Gastroesophageal sphincter (tissue), 4 donors: ENCODE results near the gene RBBP7. TPM values are rescaled to one million over a fixed set of nuclear protein-coding genes. Genes with fewer than 3 reads are reported as not detected.
"Not testable (repeated sequence)": the region's sequence is repeated elsewhere in the genome, so short reads cannot be mapped to it uniquely, and the experiment has no call there.

ENCODE experiments used
- ATAC-seq: fragments of 150-250 bp; one replicate; pipeline ENCODE4 v1.9.1; 2016; ENCODE audit warnings: mild to moderate bottlenecking, moderate library complexity
- H3K27ac ChIP-seq, 4 donors: fragments of 200-600 bp; sonication (generic) in 3 of 4; 1 replicate in 3 of 4; 2 replicates in 1 of 4; pipeline ENCODE4 v1.5.1; 2016 to 2019
- H3K27me3 ChIP-seq: fragments of 200-600 bp; sonication (generic); one replicate; pipeline ENCODE4 v1.5.1; 2019
- H3K36me3 ChIP-seq, 2 donors: fragments of 200-600 bp; sonication (generic); one replicate each; pipeline ENCODE4 v1.5.1; 2019; ENCODE audit warnings: control low read depth in 1 of 2
- H3K4me1 ChIP-seq, 3 donors: fragments of 200-600 bp; sonication (generic); 1 replicate in 2 of 3; 2 replicates in 1 of 3; pipeline ENCODE4 v1.5.1; 2016 to 2019; ENCODE audit warnings: control low read depth in 2 of 3
- H3K4me3 ChIP-seq, 2 donors: fragments of 200-600 bp; sonication (generic); one replicate each; pipeline ENCODE4 v1.5.1; 2019; ENCODE audit warnings: mild to moderate bottlenecking in 1 of 2, moderate library complexity in 1 of 2
- H3K9me3 ChIP-seq, 3 donors: fragments of 200-600 bp; sonication (generic); one replicate each; pipeline ENCODE4 v1.5.1; 2017 to 2019; ENCODE audit warnings: control low read depth in 2 of 3
- CTCF ChIP-seq, 4 experiments: fragments of 200-600 bp in 2 of 4; fragments of 450-650 bp in 2 of 4; sonication (generic) in 1 of 4; IDR thresholded peaks; one replicate each; pipeline ENCODE4 v1.5.1; 2017 to 2019; ENCODE audit warnings: antibody characterized with exemption in 4 of 4, mild to moderate bottlenecking in 2 of 4, moderate library complexity in 2 of 4
- EP300 ChIP-seq: sonication (generic); formaldehyde crosslinking; IDR thresholded peaks from one replicate; pipeline ENCODE4 v1.6.1; 2017; ENCODE audit warnings: antibody characterized with exemption, mild to moderate bottlenecking
- POLR2A ChIP-seq, 2 donors: fragments of 450-650 bp; IDR thresholded peaks; one replicate each; pipeline ENCODE4 v1.6.1; 2017; ENCODE audit warnings: antibody characterized with exemption in 2 of 2, mild to moderate bottlenecking in 2 of 2, moderate library complexity in 1 of 2
- POLR2AphosphoS5 ChIP-seq: sonication (generic); formaldehyde crosslinking; IDR thresholded peaks from one replicate; pipeline ENCODE4 v1.6.1; 2017; ENCODE audit warnings: antibody characterized with exemption
- WGBS, 2 donors: methylation state at CpG; one replicate each; pipeline ENCODE4 v1.1.5; 2018; ENCODE audit warnings: low coverage in 1 of 2; 5-methylcytosine and 5-hydroxymethylcytosine counted together
- total RNA-seq, 4 donors: library from RNA; depleted of rRNA; stranded (reverse); fragments of >200 nt; gene quantifications; one replicate each; pipeline ENCODE4 v1.1.0, GENCODE V29; 2016

The RBBP7 gene
- total RNA-seq, 4 donors from 2014 or later = 112 to 233 (median 119) TPM

- Histone ChIP-seq H3K4me3 (no peak overlapping the region), H3K4me1 (peaks cover 0 to 40% (median 0%) of the 10 kb centered on the region in 3 donors), H3K36me3 (peaks cover 0 to 19% of the 10 kb centered on the region in 2 donors), H3K9me3 (no peaks in the 10 kb centered on the region), H3K27me3 (no peaks in the 10 kb centered on the region), H3K27ac (no peak overlapping the region)
- no peak for TF ChIP-seq CTCF (IDR thresholded peaks at IDR 0.05)
- TF ChIP-seq POLR2A (IDR thresholded peaks at IDR 0.05) = no peak
- TF ChIP-seq POLR2AphosphoS5 = no peak
- no peak for TF ChIP-seq EP300
- 54 to 76% methylated on average over 2 of the region's 2 CpGs for WGBS, 2 donors
- ATAC-seq = no peak
These were observed 7.3 kb downstream of the RBBP7 start for GRCh38 chrX:16862829-16863228.

- H3K9me3 ChIP-seq = no peaks in the 10 kb centered on the region
- TF ChIP-seq CTCF (IDR thresholded peaks at IDR 0.05) (no peak), EP300 (no peak), POLR2A (IDR thresholded peaks at IDR 0.05) (no peak), POLR2AphosphoS5 (no peak)
- H3K27me3 ChIP-seq = no peaks in the 10 kb centered on the region
- ATAC-seq = no peak
- no peak overlapping the region for H3K27ac ChIP-seq
- no peak overlapping the region for H3K4me3 ChIP-seq
- peaks cover 0 to 9% (median 0%) of the 10 kb centered on the region in 3 donors for H3K4me1 ChIP-seq
- peaks cover 0 to 67% of the 10 kb centered on the region in 2 donors for H3K36me3 ChIP-seq
These were observed 13.4 kb downstream of the RBBP7 start for GRCh38 chrX:16856744-16857143.

GRCh38 chrX:16856076-16856404 lies 14.1 kb downstream of the RBBP7 start:
- H3K4me3 ChIP-seq, H3K4me1 ChIP-seq, H3K9me3 ChIP-seq, H3K27ac ChIP-seq, ATAC-seq, H3K27me3 ChIP-seq: not testable (repeated sequence)
- WGBS, 2 donors = 95% methylated on average over 2 of the region's 2 CpGs; no CpG with 5 or more reads in 1 of the 2 donors
- H3K36me3 ChIP-seq = peaks cover 0 to 61% of the 10 kb centered on the region in 2 donors

- peaks cover 0 to 57% of the 10 kb centered on the region in 2 donors for H3K36me3 ChIP-seq
- H3K4me1 ChIP-seq = peaks cover 0 to 9% (median 0%) of the 10 kb centered on the region in 3 donors
- TF ChIP-seq CTCF (IDR thresholded peaks at IDR 0.05) = no peak
- no peak for TF ChIP-seq POLR2A (IDR thresholded peaks at IDR 0.05)
- no peak for TF ChIP-seq EP300
- no peak for TF ChIP-seq POLR2AphosphoS5
- 80 to 100% methylated on average over 1 of the region's 5 CpGs for WGBS, 2 donors
- ATAC-seq = no peak
- H3K27me3 ChIP-seq = no peaks in the 10 kb centered on the region
- no peak overlapping the region for H3K4me3 ChIP-seq
- H3K9me3 ChIP-seq = no peaks in the 10 kb centered on the region
- no peak overlapping the region for H3K27ac ChIP-seq
These were observed 14.6 kb downstream of the RBBP7 start for GRCh38 chrX:16855363-16856075.

GRCh38 chrX:16853537-16853936 lies 16.6 kb downstream of the RBBP7 start:
- ATAC-seq = no peak
- Histone ChIP-seq H3K27ac (no peak overlapping the region), H3K4me3 (no peak overlapping the region), H3K27me3 (no peaks in the 10 kb centered on the region), H3K4me1 (no peaks in the 10 kb centered on the region), H3K36me3 (peaks cover 0 to 66% of the 10 kb centered on the region in 2 donors), H3K9me3 (no peaks in the 10 kb centered on the region)
- no peak for TF ChIP-seq POLR2A (IDR thresholded peaks at IDR 0.05)
- TF ChIP-seq POLR2AphosphoS5 = no peak
- no peak for TF ChIP-seq CTCF (IDR thresholded peaks at IDR 0.05)
- no peak for TF ChIP-seq EP300
- 88% methylated on average over 2 of the region's 3 CpGs; no CpG with 5 or more reads in 1 of the 2 donors for WGBS, 2 donors
